Mesenteric fat pad (tissue), 1 donor: Measurements from ENCODE around the gene NUP133. TPM values are rescaled to one million over a fixed set of nuclear protein-coding genes. Genes with fewer than 3 reads are reported as not detected.
"Not testable (repeated sequence)": the region's sequence is repeated elsewhere in the genome, so short reads cannot be mapped to it uniquely, and the experiment has no call there.

Experiments
- DNase-seq: peaks from one replicate; pipeline ENCODE4 v3.0.0-alpha.2; 2020; ENCODE audit warnings: low spot score
- total RNA-seq: library from RNA; stranded (reverse); fragmentation: NEBNext Ultra II Directional; extraction: Animal tissue kit (Norgen Biotek cat#: 25700); gene quantifications from one replicate; pipeline ENCODE4 v1.2.1, GENCODE V29; 2021
- donor health status: DM: yes; HTN: yes; CAD: no.

The NUP133 gene
- total RNA-seq, 1 donor from 2014 or later: 27.9 TPM

DNA sequence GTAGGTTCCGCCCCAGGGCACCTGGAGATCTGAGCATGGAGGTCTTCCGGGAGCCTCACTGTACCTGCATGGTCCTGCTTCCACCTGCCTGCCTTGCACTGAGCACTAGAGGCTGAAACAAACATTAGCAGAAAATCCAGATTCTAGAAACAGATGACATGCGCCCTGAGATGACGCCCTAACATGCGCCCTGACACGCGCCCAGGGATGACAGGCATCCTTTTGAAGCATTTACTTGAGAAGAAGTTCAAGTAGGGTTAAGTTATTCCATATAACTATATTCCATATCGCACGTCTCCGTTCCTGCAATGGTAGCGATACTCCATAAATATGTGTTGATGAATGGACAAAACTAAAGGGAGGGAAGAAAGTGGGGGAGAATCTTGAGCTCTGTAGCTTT lies 87.9 kb downstream of the NUP133 start:
- DNase-seq: no peak

DNA sequence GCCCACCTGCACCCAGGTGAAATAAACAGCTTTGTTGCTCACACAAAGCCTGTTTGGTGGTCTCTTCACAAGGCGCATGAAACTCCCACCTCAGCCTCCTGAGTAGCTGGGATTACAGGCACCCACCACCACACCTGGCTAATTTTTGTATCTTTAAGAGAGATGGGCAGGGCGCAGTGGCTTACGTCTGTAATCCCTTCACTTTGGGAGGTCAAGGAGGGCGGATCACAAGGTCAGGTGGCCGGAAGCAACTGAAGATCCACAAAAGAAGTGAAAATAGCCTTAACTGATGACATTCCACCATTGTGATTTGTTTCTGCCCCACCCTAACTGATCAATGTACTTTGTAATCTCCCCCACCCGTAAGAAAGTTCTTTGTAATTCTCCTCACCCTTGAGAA lies 89.6 kb downstream of the NUP133 start:
- not testable (repeated sequence) for DNase-seq

DNA sequence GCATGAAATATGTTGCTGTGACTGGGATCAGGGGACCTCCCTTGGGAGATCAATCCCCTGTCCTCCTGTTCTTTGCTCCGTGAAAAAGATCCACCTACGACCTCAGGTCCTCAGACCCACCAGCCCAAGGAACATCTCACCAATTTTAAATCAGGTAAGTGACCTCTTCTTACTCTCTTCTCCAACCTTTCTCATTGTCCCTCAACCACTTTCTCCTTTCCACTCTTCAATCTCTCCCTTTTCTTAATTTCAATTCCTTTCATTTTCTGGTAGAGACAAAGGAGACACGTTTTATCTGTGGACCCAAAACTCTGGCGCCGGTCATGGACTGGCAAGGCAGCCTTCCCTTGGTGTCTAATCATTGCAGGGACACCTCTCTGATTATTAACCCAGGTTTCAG lies 95.3 kb downstream of the NUP133 start:
- not testable (repeated sequence) for DNase-seq

DNA sequence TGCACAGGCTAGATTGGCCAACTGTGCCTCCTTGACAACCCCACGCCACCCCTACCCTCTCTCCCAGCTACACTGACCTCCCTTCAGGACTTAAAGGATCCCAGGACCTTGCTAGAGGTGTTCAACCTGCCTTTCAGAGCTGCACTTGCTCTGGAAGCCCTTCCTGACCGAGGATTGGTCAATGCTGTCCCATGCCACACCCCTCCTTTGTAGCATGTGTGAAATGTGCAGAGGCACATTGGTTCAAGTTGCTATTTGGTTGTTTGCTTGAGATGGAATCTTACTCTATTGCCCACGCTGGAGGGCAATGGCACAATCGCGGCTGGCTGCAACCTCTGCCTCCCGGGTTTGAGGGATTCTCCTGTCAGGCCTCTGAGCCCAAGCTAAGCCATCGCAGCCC lies 96.1 kb downstream of the NUP133 start:
- DNase-seq: no peak

DNA sequence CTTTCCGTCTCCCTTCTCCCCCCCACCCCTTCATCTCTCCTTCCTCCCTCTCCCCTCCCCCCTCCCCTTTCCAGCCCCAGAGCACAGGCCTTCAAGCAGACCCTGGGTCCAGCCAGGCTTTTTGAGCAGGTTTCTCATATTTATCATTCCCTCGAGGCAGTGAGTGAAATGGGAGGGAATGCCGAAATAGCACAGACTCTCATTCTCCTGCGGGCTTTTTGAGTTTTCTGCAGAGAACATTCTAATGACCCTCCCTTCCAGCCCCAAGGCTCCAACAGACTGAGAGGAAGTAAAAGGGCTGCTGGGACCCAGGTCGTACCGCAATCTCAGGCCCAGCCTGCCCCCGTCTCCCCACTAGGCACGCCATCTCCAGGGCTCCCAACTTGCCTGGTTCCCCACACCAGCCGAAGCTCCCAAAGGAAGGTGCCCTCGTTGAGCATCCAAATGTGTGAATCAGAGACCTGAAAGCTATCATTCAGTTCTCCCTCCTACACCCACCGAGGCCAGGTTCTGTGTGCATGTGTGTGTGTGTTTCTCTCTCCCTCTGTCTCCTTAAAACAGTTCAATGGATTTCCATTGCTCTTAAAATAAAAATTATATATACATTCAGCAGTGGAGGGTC lies 96.6 kb downstream of the NUP133 start:
- no peak for DNase-seq

DNA sequence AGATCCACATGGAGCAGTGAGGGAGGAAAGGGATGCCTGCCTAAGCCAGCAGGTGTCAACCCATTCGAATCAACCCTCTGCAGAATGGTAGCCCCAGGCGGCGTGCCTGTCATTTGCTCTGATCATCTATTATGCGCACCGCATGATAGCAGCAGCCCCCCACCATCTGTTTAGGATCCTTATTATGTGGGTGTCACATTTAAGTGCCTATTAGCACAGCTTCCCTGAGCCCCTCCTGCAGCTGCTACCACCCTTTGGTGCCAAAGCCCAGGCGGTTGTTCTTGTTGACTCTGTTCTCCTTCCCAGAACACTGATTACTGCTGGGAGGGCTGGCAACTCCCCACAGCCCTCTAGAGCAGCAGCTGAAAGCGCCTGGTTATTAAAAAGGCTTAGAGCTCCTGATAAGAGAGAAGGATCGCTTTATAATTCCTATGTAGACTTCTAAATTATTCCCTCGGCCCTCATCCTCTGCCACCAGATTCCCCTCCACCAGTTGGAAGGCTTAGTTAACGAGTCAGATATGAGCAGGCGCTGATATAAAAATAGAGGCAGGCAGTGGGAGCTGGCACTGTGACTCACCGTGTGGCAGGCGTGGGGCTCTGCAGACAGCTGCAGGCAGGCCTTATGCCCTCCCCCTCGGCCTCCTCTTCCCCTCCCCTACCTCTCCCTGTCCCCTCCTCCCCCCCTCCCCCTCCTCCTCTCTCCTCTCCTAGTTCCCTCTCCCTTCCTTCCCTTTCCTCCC lies 97.3 kb downstream of the NUP133 start:
- DNase-seq: no peak

DNA sequence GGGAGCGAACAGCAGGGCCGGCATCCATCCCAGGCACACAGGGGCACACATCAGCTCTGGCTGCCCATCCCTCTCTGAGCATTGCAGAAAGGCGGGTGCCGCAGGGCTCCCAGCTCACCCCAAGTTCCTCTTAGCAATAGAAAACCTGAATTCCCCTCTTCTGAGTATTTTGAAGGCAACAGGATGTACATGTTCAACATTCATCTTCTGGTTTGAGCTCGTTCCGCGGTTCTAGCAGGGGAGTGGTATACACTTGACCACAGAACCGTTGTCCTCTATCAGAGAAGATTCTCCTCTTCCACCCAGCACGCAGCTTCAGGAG lies 97.8 kb downstream of the NUP133 start:
- no peak for DNase-seq

DNA sequence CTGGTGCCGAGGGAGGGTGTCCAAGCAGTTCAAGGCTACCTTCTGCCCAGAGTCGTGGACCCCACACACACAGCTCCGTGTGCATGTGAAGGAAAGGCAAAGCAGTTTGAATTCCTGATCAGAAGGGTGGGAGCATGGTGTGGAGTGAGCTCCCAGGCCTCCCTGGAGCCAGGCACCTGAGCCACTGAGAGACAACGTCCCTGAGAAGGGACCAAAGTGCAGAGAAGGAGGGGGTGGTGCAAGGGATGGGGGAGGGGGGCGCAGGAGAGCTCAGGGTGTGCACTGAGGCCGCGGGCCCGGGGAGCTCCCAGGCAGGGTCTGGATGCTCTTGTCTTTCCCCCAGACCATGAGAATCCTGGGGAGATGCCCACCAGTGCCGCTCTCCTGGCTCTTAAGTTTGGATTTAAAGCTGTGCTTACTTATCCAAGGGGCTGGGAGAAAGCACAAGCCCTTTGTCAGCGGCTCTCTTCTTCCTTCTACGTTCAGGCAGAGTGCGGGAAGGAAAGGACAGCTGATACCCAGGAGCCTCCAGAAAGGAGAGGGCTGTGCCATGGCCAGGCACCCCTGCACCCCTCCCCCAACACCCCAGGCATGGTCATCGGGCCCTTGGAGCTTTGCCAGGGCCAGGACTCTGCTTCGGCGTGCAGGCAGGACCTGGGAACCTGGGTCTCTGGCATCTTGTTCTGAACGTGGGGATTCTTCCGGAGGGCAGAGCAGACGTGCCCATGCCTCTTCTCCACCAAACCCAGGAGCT lies 98.3 kb downstream of the NUP133 start:
- no peak for DNase-seq

DNA sequence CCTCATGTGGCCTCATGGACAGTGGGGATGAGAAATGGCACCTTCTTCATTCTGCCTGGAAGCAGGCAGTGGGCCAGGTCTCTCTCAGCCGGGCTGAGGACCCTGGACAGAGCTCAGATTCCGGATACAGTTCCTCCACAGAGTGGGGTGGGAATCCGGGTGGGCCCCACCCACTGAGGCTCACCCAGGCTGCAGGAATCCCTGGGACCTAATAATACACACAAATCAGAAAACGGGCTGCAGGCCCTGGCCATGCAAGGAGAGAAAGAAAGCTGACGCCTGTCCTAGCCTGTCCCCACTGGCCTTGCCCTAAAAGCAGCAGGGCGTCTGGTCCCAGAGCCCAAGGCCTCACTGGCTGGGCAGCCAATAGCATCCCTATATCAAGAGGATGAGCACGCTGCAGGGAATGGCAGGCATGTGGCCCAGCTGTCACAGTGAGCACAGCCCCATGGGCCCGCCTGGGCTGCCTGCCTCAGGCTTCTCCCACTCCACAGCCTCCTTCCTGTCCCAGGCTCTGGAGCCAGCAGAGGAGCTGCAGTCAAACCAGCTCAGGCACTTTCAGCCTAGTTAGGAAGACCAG lies 99.6 kb downstream of the NUP133 start:
- DNase-seq: no peak

DNA sequence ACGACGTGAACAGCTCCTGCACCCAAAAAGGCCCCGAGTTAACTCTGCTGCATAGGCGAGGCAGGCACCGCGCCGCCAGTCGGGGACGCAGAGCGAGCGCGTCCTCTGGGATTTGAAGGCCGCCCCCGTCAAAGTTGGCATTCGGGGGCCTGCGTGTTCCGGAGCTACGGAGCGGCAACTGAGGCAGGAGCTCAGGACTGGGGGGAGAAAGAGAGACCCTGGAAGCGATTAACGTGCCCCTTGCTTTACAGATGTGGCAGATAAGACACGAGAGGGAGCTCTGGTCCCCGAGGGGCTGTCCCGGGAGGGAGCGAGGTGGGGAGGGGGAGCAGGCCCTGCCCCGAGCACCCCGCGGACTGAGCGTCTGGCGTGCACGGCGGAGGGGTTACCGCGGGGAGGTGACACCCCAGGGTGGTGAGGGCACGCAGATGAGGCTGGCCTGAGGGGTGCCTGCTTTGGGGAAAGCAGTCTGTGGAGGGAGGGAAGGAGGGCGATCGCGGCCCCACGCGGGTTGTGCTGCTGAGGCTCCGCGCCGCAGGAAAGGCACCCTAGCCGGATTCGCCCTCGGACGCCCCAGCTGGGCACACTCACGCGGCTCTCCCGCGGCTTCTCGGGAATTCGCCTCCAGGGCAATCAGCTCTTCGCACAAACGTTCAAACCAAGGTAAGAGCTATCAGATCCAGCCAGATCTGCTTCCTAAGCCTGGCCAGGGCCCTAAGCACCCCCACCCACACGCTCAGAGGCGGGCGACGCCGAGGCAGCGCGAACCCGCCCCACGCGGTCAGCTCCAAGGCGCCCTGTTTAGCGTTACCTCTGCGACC lies 100.7 kb downstream of the NUP133 start:
- no peak for DNase-seq

DNA sequence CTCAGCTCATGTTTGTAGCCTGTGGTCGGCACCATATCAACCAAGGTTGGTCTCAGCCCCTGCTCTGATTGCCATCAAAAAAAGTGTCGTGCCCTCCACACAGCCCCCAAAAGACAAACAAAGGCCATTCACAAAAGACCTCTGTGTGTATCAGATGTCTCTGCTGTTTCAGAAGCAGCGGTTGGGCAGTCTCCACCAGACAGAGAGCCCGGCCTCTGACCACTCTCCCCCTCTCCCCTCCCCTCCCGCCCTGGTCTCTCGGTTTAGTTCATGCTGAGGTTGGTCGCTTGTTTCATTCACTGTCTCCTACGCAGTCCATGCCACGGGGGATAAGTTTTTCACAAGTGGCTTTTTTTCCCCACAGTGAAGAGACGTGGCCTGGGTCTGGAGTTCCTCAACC lies 101.3 kb downstream of the NUP133 start:
- no peak for DNase-seq

DNA sequence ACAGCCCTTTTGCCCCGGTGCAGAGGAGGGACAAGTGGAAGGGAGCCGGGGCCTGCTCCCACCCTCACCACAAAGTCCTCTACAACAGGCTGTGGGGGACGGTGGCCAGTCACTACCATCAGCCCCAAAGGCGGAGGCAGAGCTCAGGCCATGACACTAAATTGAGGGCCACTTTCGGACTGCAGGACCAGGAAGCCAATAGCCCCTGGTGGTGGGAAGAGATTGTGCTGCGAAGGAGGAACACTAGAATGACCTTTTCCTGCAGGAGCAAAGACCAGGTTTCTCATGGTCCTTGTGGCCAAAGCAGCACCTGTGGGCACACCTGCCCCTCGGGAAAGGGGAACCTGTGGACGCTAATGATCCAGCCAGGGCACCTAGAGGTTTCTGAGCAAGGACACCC lies 104.6 kb downstream of the NUP133 start:
- no peak for DNase-seq

DNA sequence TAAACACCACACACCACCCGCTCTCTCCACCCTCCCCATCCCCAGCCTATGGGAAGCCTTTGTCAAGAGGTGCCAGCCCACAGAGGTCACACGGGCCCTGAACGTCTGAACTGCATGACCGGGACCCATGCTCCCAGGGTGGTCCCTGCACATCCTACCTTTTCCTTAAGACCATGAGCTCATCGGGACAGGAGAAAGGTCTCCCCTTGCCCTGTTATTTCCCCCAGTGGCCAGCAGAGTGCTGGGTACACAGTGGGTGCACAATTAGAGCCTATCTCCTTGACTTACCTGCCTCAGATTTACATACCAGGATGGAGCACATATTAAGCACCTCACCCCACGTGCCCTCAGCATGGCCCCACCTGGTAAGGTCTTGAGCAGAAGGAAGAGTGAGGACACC lies 105.1 kb downstream of the NUP133 start:
- DNase-seq: no peak

DNA sequence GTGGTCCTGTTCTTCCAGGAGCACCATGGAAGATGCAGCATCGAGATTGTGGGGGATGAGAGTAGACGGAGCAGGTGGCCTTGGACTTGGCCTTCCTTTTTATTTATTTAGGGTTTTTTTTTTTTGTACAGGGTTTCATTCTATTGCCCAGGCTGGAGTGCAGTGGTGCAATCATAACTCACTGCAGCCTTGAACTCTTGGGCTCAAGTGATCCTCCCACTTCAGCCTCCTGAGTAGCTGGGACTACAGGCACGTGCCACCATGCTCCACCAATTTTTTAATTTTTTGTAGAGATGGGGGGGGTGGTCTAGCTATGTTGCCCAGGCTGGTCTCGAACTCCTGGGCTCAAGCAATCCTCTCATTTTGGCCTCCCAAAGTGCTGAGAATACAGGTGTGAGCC lies 105.8 kb downstream of the NUP133 start:
- not testable (repeated sequence) for DNase-seq

DNA sequence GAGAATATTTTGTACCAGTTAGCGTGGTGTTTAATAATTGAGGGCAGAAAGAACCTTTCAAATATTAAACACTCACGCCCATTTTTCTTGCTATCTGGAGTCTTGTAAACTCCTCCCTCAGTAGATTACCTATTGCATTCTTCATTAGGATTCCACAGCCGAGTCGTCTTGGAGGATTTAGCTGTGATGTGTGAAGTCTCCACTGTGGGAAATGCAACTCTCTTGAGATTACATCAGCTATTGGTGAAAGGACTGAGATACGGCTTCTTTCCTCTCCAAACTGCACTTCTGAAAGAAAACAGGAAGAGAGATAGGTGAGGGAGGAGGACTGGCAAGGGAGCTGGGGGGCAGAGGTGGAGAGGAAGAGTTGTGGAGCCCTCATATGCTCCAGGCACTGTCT lies 110.4 kb downstream of the NUP133 start:
- no peak for DNase-seq

DNA sequence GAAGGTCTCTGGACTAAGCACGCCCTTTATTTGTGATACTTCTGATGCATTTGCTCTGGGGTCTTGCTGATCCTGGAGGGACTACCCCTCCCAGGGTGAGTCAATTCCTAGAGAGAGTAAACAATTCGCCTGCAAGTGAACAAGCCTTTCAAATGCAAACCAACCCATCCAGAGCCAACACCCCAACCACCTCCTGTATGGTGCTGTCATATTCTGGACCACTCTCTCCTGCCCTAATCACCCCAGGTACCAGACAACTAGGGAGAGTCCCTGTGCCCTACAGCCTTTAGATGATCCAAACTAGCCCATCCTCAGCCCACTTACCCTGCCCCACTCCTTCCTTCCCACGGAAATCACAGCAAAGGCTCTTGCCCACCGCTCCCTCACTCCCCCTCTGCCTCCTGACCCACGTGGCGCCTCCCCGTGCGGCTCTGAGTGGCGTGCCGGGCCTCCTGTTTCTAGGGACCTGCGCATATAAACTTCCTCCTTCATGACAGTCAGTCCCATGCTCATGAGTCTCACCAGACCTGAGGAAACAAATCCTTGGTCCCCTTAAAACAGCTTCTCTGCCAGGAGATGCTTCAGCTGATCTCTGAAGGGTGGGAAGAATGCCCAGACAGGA lies 111.4 kb downstream of the NUP133 start:
- DNase-seq: no peak

DNA sequence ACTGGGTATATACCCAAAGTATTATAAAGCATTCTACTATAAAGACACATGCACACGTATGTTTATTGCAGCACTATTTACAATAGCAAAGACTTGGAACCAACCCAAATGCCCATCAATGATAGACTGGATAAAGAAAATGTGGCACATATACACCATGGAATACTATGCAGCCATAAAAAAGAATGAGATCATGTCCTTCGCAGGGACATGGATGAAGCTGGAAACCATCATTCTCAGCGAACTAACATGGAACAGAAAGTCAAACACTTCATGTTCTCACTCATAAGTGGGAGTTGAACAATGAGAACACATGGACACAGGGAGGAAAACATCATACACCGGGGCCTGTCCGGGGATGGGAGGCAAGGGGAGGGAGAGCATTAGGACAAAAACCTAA lies 113.6 kb downstream of the NUP133 start:
- not testable (repeated sequence) for DNase-seq

DNA sequence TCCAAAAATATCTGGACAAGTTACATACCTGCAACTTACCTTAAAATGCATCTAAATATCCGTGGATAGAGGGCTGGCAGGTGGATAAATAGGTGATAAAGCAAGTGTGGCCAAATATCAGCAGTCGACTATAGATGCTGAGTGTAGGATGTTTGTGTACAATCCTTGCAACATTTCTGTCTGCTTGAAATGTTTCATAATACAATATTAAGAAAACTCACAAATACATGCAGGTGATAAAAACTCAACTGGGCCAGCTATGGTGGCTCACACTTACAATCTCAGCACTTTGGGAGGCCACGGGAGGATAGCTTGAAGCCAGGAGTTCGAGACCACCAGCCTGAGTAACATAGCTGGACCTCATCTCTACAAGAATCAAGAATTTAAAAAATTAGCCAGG lies 115.2 kb downstream of the NUP133 start:
- no peak for DNase-seq
